ENCODE data around the gene UHMK1.

GRCh38 chr1:162466797-162467196 lies 30.8 kb upstream of the UHMK1 start:
- TF ChIP-seq CTCF (IDR thresholded peaks at IDR 0.05; ENCODE audit: low read depth, low read length, poor library complexity, severe bottlenecking): no peak
- TF ChIP-seq EZH2phosphoT487 (IDR thresholded peaks at IDR 0.05; ENCODE audit: borderline replicate concordance, low read length): no peak

Measured in DOHH2 (cell line).